ENCODE results near the gene PLA2G15.

DNA sequence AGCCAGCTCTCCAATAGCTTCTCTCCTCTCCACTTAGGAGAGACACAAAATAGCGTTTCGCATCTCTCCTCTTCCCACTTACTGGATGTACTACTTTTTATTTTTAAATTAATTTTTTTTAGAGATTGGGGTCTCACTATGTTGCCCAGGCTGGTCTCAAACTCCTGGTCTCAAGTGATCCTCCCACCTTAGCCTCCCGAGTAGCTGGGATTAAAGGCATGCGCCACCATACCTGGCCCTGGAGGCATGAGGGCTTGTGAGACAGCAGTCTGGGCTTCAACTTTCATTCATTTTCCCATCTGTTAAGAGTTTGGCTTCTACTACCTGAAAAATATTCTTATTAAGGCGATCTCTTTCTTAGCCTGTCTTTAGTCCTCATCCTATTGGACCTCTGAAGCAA is 47.3 kb downstream of the PLA2G15 start:
- TF ChIP-seq NR2F6 (IDR thresholded peaks at IDR 0.05) (no peak), NR2F6 (CRISPR knock-in tag; IDR thresholded peaks at IDR 0.05) (no peak), MAFK (conservative IDR thresholded peaks at IDR 0.05 in 1 of 2, IDR thresholded peaks at IDR 0.05 in 1 of 2; ENCODE audit: low read length in 2 of 2) (no peak), POGZ (CRISPR knock-in tag; IDR thresholded peaks at IDR 0.05) (no peak), CHD2 (IDR thresholded peaks at IDR 0.05; ENCODE audit: low read depth, low read length) (no peak), ZBTB21 (CRISPR knock-in tag; IDR thresholded peaks at IDR 0.05) (no peak), NFYB (CRISPR knock-in tag; IDR thresholded peaks at IDR 0.05) (no peak), PHF21A (CRISPR knock-in tag; IDR thresholded peaks at IDR 0.05) (no peak), HNF4A (CRISPR knock-in tag; IDR thresholded peaks at IDR 0.05) (no peak), TGIF2 (CRISPR knock-in tag; IDR thresholded peaks at IDR 0.05) (no peak)
- TF ChIP-seq, protein P1, sequence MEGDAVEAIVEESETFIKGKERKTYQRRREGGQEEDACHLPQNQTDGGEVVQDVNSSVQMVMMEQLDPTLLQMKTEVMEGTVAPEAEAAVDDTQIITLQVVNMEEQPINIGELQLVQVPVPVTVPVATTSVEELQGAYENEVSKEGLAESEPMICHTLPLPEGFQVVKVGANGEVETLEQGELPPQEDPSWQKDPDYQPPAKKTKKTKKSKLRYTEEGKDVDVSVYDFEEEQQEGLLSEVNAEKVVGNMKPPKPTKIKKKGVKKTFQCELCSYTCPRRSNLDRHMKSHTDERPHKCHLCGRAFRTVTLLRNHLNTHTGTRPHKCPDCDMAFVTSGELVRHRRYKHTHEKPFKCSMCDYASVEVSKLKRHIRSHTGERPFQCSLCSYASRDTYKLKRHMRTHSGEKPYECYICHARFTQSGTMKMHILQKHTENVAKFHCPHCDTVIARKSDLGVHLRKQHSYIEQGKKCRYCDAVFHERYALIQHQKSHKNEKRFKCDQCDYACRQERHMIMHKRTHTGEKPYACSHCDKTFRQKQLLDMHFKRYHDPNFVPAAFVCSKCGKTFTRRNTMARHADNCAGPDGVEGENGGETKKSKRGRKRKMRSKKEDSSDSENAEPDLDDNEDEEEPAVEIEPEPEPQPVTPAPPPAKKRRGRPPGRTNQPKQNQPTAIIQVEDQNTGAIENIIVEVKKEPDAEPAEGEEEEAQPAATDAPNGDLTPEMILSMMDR (CRISPR knock-in tag; IDR thresholded peaks at IDR 0.05) = no peak
- TF ChIP-seq, protein P2, sequence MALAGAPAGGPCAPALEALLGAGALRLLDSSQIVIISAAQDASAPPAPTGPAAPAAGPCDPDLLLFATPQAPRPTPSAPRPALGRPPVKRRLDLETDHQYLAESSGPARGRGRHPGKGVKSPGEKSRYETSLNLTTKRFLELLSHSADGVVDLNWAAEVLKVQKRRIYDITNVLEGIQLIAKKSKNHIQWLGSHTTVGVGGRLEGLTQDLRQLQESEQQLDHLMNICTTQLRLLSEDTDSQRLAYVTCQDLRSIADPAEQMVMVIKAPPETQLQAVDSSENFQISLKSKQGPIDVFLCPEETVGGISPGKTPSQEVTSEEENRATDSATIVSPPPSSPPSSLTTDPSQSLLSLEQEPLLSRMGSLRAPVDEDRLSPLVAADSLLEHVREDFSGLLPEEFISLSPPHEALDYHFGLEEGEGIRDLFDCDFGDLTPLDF (CRISPR knock-in tag; IDR thresholded peaks at IDR 0.05) = no peak
- TF ChIP-seq, protein P3, sequence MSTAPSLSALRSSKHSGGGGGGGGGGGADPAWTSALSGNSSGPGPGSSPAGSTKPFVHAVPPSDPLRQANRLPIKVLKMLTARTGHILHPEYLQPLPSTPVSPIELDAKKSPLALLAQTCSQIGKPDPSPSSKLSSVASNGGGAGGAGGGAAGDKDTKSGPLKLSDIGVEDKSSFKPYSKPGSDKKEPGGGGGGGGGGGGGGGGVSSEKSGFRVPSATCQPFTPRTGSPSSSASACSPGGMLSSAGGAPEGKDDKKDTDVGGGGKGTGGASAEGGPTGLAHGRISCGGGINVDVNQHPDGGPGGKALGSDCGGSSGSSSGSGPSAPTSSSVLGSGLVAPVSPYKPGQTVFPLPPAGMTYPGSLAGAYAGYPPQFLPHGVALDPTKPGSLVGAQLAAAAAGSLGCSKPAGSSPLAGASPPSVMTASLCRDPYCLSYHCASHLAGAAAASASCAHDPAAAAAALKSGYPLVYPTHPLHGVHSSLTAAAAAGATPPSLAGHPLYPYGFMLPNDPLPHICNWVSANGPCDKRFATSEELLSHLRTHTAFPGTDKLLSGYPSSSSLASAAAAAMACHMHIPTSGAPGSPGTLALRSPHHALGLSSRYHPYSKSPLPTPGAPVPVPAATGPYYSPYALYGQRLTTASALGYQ (CRISPR knock-in tag; IDR thresholded peaks at IDR 0.05) = no peak
- TF ChIP-seq, protein P4, sequence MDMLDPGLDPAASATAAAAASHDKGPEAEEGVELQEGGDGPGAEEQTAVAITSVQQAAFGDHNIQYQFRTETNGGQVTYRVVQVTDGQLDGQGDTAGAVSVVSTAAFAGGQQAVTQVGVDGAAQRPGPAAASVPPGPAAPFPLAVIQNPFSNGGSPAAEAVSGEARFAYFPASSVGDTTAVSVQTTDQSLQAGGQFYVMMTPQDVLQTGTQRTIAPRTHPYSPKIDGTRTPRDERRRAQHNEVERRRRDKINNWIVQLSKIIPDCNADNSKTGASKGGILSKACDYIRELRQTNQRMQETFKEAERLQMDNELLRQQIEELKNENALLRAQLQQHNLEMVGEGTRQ (IDR thresholded peaks at IDR 0.05; ENCODE audit: low read depth, low read length) = no peak
- TF ChIP-seq, protein P4 (CRISPR knock-in tag; IDR thresholded peaks at IDR 0.05; ENCODE audit: borderline replicate concordance) = no peak

Measured in HepG2 (cell line).